Effector memory CD8-positive, alpha-beta T cell (primary cell): ENCODE data around the gene TRIM63.
"Not testable (repeated sequence)": the region's sequence is repeated elsewhere in the genome, so short reads cannot be mapped to it uniquely, and the experiment has no call there.

Experiments used
- ATAC-seq: fragments of 150-1000 bp; cut with Tn5 transposase; replicated peaks from 2 replicates; pipeline ENCODE4 v1.10.0; 2021; ENCODE audit warnings: mild to moderate bottlenecking, moderate library complexity
- DNase-seq, 3 experiments: peaks; one replicate each; pipeline ENCODE4 v3.0.0; 2021
- H3K27ac Mint-ChIP-seq, 2 donors: one replicate each; pipeline ENCODE4 v1.8.0; 2022; ENCODE audit warnings: mild to moderate bottlenecking in 2 of 2, mixed read lengths in 2 of 2, moderate library complexity in 2 of 2
- H3K27me3 Mint-ChIP-seq, 2 donors: one replicate each; pipeline ENCODE4 v1.8.0; 2022; ENCODE audit warnings: mixed read lengths in 2 of 2
- H3K36me3 Mint-ChIP-seq: one replicate; pipeline ENCODE4 v1.8.0; 2022; ENCODE audit warnings: mild to moderate bottlenecking, moderate library complexity, mixed read lengths; ENCODE audit not compliant: insufficient read depth
- H3K4me1 Mint-ChIP-seq, 2 donors: one replicate each; pipeline ENCODE4 v1.8.0; 2022; ENCODE audit warnings: low read depth in 2 of 2, mixed read lengths in 2 of 2
- H3K4me3 Mint-ChIP-seq, 2 donors: one replicate each; pipeline ENCODE4 v1.8.0; 2022; ENCODE audit warnings: mild to moderate bottlenecking in 2 of 2, mixed read lengths in 2 of 2, moderate library complexity in 2 of 2
- H3K9me3 Mint-ChIP-seq, 2 donors: one replicate each; pipeline ENCODE4 v1.8.0; 2022; ENCODE audit warnings: mixed read lengths in 2 of 2
- total RNA-seq, 9 experiments: gene quantifications; one replicate each; lab custom pipeline; 2026; lab: John Stamatoyannopoulos, UW

TRIM63 gene
- 0 to 0.12 (median 0) reads per million in 9 experiments for total RNA-seq

- no peak for DNase-seq
- ATAC-seq = no peak
- Mint-ChIP-seq H3K9me3 (no peaks in the 10 kb centered on the region), H3K36me3 (no peaks in the 10 kb centered on the region), H3K4me3 (no peak within 1 kb of the TSS), H3K4me1 (no peaks in the 10 kb centered on the region), H3K27ac (no peak within 1 kb of the TSS), H3K27me3 (peaks cover 59 to 76% of the 10 kb centered on the region in 2 donors)
These were observed at the start of gene TRIM63 for GRCh38 chr1:26067432-26067911. TSS of gene TRIM63 (minus strand) at chr1:26067630. CDS start at chr1:26067494, 136 bp downstream.

- DNase-seq (no peak), ATAC-seq (no peak)
- Mint-ChIP-seq H3K9me3 (no peaks in the 10 kb centered on the region), H3K4me3 (no peak overlapping the region), H3K4me1 (peaks cover 11 to 20% of the 10 kb centered on the region in 2 donors), H3K27ac (peak overlapping the region in 1 of 2 donors; percentile 62), H3K36me3 (peaks cover 19% of the 10 kb centered on the region), H3K27me3 (no peaks in the 10 kb centered on the region)
These were observed 46.9 kb upstream of the TRIM63 start for GRCh38 chr1:26114165-26114927.

GRCh38 chr1:26112407-26112775, 45.0 kb upstream of the TRIM63 start:
- no peak for ATAC-seq
- H3K4me3 Mint-ChIP-seq = peak overlapping the region; percentile 87 to 88
- H3K27me3 Mint-ChIP-seq = no peaks in the 10 kb centered on the region
- peak overlapping the region; percentile 77 to 81 for H3K27ac Mint-ChIP-seq
- H3K9me3 Mint-ChIP-seq = no peaks in the 10 kb centered on the region
- H3K4me1 Mint-ChIP-seq = peaks cover 11 to 17% of the 10 kb centered on the region in 2 donors
- DNase-seq = no peak
- peaks cover 13% of the 10 kb centered on the region for H3K36me3 Mint-ChIP-seq

GRCh38 chr1:26111530-26112406, 44.3 kb upstream of the TRIM63 start, which contains the start of gene PDIK1L:
TSS of gene PDIK1L (plus strand) at chr1:26111824. CDS start at chr1:26114309, 2,485 bp downstream.
- H3K4me3 Mint-ChIP-seq = peak within 1 kb of the TSS; percentile 87 to 88
- no peaks in the 10 kb centered on the region for H3K27me3 Mint-ChIP-seq
- H3K9me3 Mint-ChIP-seq = no peaks in the 10 kb centered on the region
- peak within 1 kb of the TSS; percentile 77 to 81 for H3K27ac Mint-ChIP-seq
- ATAC-seq (peak; percentile 86), DNase-seq (peak; percentile 88 to 90 (median 90))
- H3K36me3 Mint-ChIP-seq = peaks cover 9% of the 10 kb centered on the region
- H3K4me1 Mint-ChIP-seq = peaks cover 11 to 17% of the 10 kb centered on the region in 2 donors

- DNase-seq = peak; percentile 66 to 71 (median 70)
- Mint-ChIP-seq H3K36me3 (peaks cover 4% of the 10 kb centered on the region), H3K27ac (peak overlapping the region; percentile 56 to 77), H3K4me3 (peak overlapping the region; percentile 87 to 88), H3K4me1 (peaks cover 11 to 17% of the 10 kb centered on the region in 2 donors), H3K27me3 (no peaks in the 10 kb centered on the region), H3K9me3 (no peaks in the 10 kb centered on the region)
- peak; percentile 66 for ATAC-seq
These were observed 43.5 kb upstream of the TRIM63 start for GRCh38 chr1:26110731-26111529.

- peaks cover 4% of the 10 kb centered on the region for H3K36me3 Mint-ChIP-seq
- peak overlapping the region in 1 of 2 donors; percentile 56 for H3K27ac Mint-ChIP-seq
- ATAC-seq (no peak), DNase-seq (no peak)
- H3K9me3 Mint-ChIP-seq = no peaks in the 10 kb centered on the region
- peaks cover 14 to 22% of the 10 kb centered on the region in 2 donors for H3K4me1 Mint-ChIP-seq
- peak overlapping the region; percentile 87 to 88 for H3K4me3 Mint-ChIP-seq
- H3K27me3 Mint-ChIP-seq = no peaks in the 10 kb centered on the region
These were observed 42.1 kb upstream of the TRIM63 start for GRCh38 chr1:26109229-26110164.

GRCh38 chr1:26105226-26105548, 37.8 kb upstream of the TRIM63 start:
- H3K27me3 Mint-ChIP-seq = peaks cover 5 to 16% of the 10 kb centered on the region in 2 donors
- not testable (repeated sequence) for H3K9me3 Mint-ChIP-seq, H3K4me3 Mint-ChIP-seq, H3K27ac Mint-ChIP-seq, H3K36me3 Mint-ChIP-seq, DNase-seq, ATAC-seq, H3K4me1 Mint-ChIP-seq

- Mint-ChIP-seq H3K27ac (no peak overlapping the region), H3K36me3 (no peaks in the 10 kb centered on the region), H3K4me1 (peaks cover 3 to 6% of the 10 kb centered on the region in 2 donors), H3K9me3 (no peaks in the 10 kb centered on the region), H3K4me3 (no peak overlapping the region), H3K27me3 (peaks cover 5 to 17% of the 10 kb centered on the region in 2 donors)
- DNase-seq (no peak), ATAC-seq (no peak)
These were observed 35.1 kb upstream of the TRIM63 start for GRCh38 chr1:26102526-26102925.

- ATAC-seq (no peak), DNase-seq (no peak)
- peaks cover 3 to 6% of the 10 kb centered on the region in 2 donors for H3K4me1 Mint-ChIP-seq
- no peak overlapping the region for H3K4me3 Mint-ChIP-seq
- H3K36me3 Mint-ChIP-seq = no peaks in the 10 kb centered on the region
- no peak overlapping the region for H3K27ac Mint-ChIP-seq
- no peaks in the 10 kb centered on the region for H3K9me3 Mint-ChIP-seq
- H3K27me3 Mint-ChIP-seq = peaks cover 5 to 17% of the 10 kb centered on the region in 2 donors
These were observed 34.7 kb upstream of the TRIM63 start for GRCh38 chr1:26102119-26102518.

- not testable (repeated sequence) for H3K36me3 Mint-ChIP-seq, H3K4me1 Mint-ChIP-seq, H3K27ac Mint-ChIP-seq, H3K9me3 Mint-ChIP-seq, ATAC-seq, H3K4me3 Mint-ChIP-seq, DNase-seq
- peaks cover 5 to 17% of the 10 kb centered on the region in 2 donors for H3K27me3 Mint-ChIP-seq
These were observed 32.8 kb upstream of the TRIM63 start for GRCh38 chr1:26100204-26100603.

- H3K9me3 Mint-ChIP-seq = no peaks in the 10 kb centered on the region
These were observed 32.4 kb upstream of the TRIM63 start for GRCh38 chr1:26099780-26100179.

GRCh38 chr1:26098602-26099001, 31.2 kb upstream of the TRIM63 start:
- H3K27ac Mint-ChIP-seq = no peak overlapping the region
- no peaks in the 10 kb centered on the region for H3K9me3 Mint-ChIP-seq
- no peak overlapping the region for H3K4me3 Mint-ChIP-seq
- DNase-seq = no peak
- H3K27me3 Mint-ChIP-seq = peaks cover 5 to 29% of the 10 kb centered on the region in 2 donors
- H3K4me1 Mint-ChIP-seq = peaks cover 0 to 2% of the 10 kb centered on the region in 2 donors
- ATAC-seq = no peak
- H3K36me3 Mint-ChIP-seq = no peaks in the 10 kb centered on the region

More at GRCh38 chr1:26099780-26100179, 32.4 kb upstream of the TRIM63 start:
- Mint-ChIP-seq H3K27ac (no peak overlapping the region), H3K36me3 (no peaks in the 10 kb centered on the region), H3K4me3 (no peak overlapping the region), H3K4me1 (peaks cover 0 to under 1% of the 10 kb centered on the region in 2 donors), H3K27me3 (peaks cover 5 to 17% of the 10 kb centered on the region in 2 donors)
- no peak for ATAC-seq
- no peak for DNase-seq
